HepG2 (cell line): ENCODE results near the gene SYTL1. TPM values are rescaled to one million over a fixed set of nuclear protein-coding genes. Genes with fewer than 3 reads are reported as not detected.

Source experiments
- ARNTL ChIP-seq: sonication (generic); formaldehyde crosslinking; IDR thresholded peaks from 2 replicates; pipeline ENCODE4 v1.4.0; 2020; ENCODE audit warnings: mild to moderate bottlenecking, missing genetic modification reagents
- NR0B2 ChIP-seq: sonication (generic); formaldehyde crosslinking; IDR thresholded peaks from 2 replicates; pipeline ENCODE4 v1.4.0; 2020; ENCODE audit warnings: mild to moderate bottlenecking, missing genetic modification reagents
- PHB2 ChIP-seq: fragments of 450-650 bp; IDR thresholded peaks from 2 replicates; pipeline ENCODE4 v1.6.1; 2018; ENCODE audit not compliant: partially characterized antibody
- ZNF274 ChIP-seq: sonication (generic); formaldehyde crosslinking; IDR thresholded peaks from 2 replicates; pipeline ENCODE4 v1.5.1; 2020; ENCODE audit warnings: mild to moderate bottlenecking, missing genetic modification reagents
- ZNF280B ChIP-seq: sonication (generic); formaldehyde crosslinking; IDR thresholded peaks from 2 replicates; pipeline ENCODE4 v1.5.0; 2020; ENCODE audit warnings: missing genetic modification reagents, mild to moderate bottlenecking, borderline replicate concordance
- ZNF318 ChIP-seq: sonication (generic); formaldehyde crosslinking; IDR thresholded peaks from 2 replicates; pipeline ENCODE4 v1.4.0; 2020; ENCODE audit warnings: mild to moderate bottlenecking, missing genetic modification reagents
- ZNF326 ChIP-seq: sonication (generic); formaldehyde crosslinking; IDR thresholded peaks from 2 replicates; pipeline ENCODE4 v1.4.0; 2020; ENCODE audit warnings: missing genetic modification reagents, borderline replicate concordance
- ZNF580 ChIP-seq: IDR thresholded peaks from 2 replicates; pipeline ENCODE4 v1.6.1; 2016; ENCODE audit warnings: low read depth, borderline replicate concordance
- polyA plus RNA-seq, 8 experiments: library from polyadenylated mRNA; depleted of rRNA in 3 of 8; stranded (reverse) in 7 of 8; unstranded in 1 of 8; fragments of >200 nt; fragmentation: Illumina TruSeq in 4 of 8; extraction: Trizol in 4 of 8; gene quantifications; 2 replicates each; pipeline versions ENCODE4 v1.2.1 to v1.2.3, GENCODE V29; 2011 to 2016; ENCODE audit warnings: low read depth in 4 of 8, missing spikeins in 1 of 8, mixed read lengths in 1 of 8; ENCODE audit not compliant: insufficient read depth in 1 of 8
- total RNA-seq, 5 experiments: library from RNA; depleted of rRNA; stranded (reverse); fragments of >200 nt; fragmentation: Illumina TruSeq; extraction: Trizol; gene quantifications; 2 replicates each; pipeline ENCODE4 v1.2.3, GENCODE V29; 2016; ENCODE audit warnings: low read depth in 1 of 5
- TF ChIP-seq, protein P1 (sequence below): sonication (generic); formaldehyde crosslinking; IDR thresholded peaks from 2 replicates; pipeline ENCODE4 v1.8.0; 2022; ENCODE audit warnings: missing genetic modification reagents, mild to moderate bottlenecking, inconsistent platforms, borderline replicate concordance
- TF ChIP-seq, protein P2 (sequence below): sonication (generic); formaldehyde crosslinking; IDR thresholded peaks from 2 replicates; pipeline ENCODE4 v1.5.0; 2020; ENCODE audit warnings: mild to moderate bottlenecking, missing genetic modification reagents
- TF ChIP-seq, protein P3 (sequence below): sonication (generic); formaldehyde crosslinking; IDR thresholded peaks from 2 replicates; pipeline ENCODE4 v1.9.0; 2021; ENCODE audit warnings: missing genetic modification reagents, mild to moderate bottlenecking, borderline replicate concordance

Gene SYTL1
- total and polyA plus RNA-seq, 2 of the 13 experiments (the other 11 are each of a cell fraction or from before 2014, with no cell fraction given): 11.1 to 17.8 TPM

DNA sequence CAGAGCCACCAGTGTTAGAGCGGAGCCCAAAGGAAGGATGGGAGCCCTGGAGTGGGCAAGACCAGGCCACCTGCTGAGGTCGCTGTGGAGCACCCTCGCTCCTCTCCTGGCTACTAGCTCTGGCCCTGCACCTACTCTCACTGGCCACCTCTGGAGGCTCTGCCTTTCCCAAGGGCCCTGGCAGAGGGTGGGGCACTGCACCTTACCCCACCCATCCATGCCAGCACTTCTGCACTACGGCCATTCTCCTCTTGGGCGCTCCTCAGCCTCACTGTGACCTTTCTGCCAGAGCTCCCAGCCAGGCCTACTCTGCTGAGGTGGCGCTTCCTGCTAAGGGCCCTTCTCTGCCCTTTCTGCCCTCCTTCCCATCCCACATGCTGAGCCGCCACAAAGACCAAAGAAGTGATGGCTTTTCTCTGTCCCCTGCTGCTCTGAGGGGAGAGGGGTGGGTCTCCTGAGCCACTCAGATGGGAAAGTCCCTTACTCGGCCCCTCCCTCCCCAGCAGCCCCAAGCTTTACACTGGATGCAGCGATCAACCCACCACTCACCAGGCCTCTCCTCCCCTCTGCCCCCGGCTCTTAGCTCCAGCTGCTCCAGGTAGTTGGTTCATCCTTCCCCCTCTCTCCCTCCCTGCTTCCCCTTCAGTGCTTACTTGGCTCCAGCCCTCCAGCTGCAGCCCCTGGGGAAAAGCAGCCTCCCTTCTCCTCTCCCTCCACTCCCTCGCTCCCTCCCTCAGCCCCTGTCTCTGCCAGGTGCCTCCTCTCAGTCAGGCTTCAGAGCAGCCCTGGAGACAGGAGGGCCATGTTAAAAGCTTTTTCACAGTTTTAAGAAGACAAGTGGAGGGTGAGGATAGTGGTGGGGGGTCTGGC, 34.7 kb upstream of the SYTL1 start (continued):
- no peak for TF ChIP-seq ZNF280B
- TF ChIP-seq ARNTL: no peak
- no peak for TF ChIP-seq ZNF326 (CRISPR knock-in tag)
- TF ChIP-seq, protein P1, sequence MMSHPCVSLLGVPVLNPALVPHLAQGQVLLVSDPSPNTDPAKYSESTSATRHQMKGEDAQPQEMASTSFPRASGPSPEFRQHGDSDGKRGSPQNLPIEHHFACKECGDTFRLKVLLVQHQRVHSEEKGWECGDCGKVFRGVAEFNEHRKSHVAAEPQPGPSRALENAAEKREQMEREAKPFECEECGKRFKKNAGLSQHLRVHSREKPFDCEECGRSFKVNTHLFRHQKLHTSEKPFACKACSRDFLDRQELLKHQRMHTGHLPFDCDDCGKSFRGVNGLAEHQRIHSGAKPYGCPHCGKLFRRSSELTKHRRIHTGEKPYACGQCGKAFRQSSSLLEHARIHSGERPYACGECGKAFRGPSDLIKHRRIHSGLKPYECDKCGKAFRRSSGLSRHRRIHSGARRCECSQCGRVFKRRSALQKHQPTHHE (CRISPR knock-in tag): no peak
- TF ChIP-seq NR0B2 (CRISPR knock-in tag): no peak
- TF ChIP-seq ZNF580 (CRISPR knock-in tag): no peak
- TF ChIP-seq ZNF318 (CRISPR knock-in tag): no peak
- no peak for TF ChIP-seq ZNF274 (CRISPR knock-in tag)
- TF ChIP-seq, protein P2, sequence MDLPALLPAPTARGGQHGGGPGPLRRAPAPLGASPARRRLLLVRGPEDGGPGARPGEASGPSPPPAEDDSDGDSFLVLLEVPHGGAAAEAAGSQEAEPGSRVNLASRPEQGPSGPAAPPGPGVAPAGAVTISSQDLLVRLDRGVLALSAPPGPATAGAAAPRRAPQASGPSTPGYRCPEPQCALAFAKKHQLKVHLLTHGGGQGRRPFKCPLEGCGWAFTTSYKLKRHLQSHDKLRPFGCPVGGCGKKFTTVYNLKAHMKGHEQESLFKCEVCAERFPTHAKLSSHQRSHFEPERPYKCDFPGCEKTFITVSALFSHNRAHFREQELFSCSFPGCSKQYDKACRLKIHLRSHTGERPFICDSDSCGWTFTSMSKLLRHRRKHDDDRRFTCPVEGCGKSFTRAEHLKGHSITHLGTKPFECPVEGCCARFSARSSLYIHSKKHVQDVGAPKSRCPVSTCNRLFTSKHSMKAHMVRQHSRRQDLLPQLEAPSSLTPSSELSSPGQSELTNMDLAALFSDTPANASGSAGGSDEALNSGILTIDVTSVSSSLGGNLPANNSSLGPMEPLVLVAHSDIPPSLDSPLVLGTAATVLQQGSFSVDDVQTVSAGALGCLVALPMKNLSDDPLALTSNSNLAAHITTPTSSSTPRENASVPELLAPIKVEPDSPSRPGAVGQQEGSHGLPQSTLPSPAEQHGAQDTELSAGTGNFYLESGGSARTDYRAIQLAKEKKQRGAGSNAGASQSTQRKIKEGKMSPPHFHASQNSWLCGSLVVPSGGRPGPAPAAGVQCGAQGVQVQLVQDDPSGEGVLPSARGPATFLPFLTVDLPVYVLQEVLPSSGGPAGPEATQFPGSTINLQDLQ (CRISPR knock-in tag): no peak
- TF ChIP-seq, protein P3, sequence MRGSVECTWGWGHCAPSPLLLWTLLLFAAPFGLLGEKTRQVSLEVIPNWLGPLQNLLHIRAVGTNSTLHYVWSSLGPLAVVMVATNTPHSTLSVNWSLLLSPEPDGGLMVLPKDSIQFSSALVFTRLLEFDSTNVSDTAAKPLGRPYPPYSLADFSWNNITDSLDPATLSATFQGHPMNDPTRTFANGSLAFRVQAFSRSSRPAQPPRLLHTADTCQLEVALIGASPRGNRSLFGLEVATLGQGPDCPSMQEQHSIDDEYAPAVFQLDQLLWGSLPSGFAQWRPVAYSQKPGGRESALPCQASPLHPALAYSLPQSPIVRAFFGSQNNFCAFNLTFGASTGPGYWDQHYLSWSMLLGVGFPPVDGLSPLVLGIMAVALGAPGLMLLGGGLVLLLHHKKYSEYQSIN: no peak
- no peak for TF ChIP-seq PHB2
